ENCODE measurements around the gene ARID3C.

The ARID3C gene

GRCh38 chr9:34606190-34606589 is 22.7 kb downstream of the ARID3C start:
- no peak for DNase-seq (ENCODE audit: low read depth)
- TF ChIP-seq CTCF (conservative IDR thresholded peaks at IDR 0.05; ENCODE audit: low read depth, low read length), result no peak
- H3K4me3 ChIP-seq (ENCODE audit: low read depth, low read length), result no peak overlapping the region

GRCh38 chr9:34603610-34604231 is 25.1 kb downstream of the ARID3C start:
- peak; percentile 82 for DNase-seq (ENCODE audit: low read depth)
- peak; percentile 94 for TF ChIP-seq CTCF (conservative IDR thresholded peaks at IDR 0.05; ENCODE audit: low read depth, low read length)
- no peak overlapping the region for H3K4me3 ChIP-seq (ENCODE audit: low read depth, low read length)

- no peak for DNase-seq (ENCODE audit: low read depth)
- no peak for TF ChIP-seq CTCF (conservative IDR thresholded peaks at IDR 0.05; ENCODE audit: low read depth, low read length)
- H3K4me3 ChIP-seq (ENCODE audit: low read depth, low read length), result no peak overlapping the region
These were observed 26.8 kb downstream of the ARID3C start for GRCh38 chr9:34601937-34602573.

GRCh38 chr9:34600908-34601307 is 28.0 kb downstream of the ARID3C start:
- DNase-seq (ENCODE audit: low read depth), result no peak
- TF ChIP-seq CTCF (conservative IDR thresholded peaks at IDR 0.05; ENCODE audit: low read depth, low read length), result no peak
- H3K4me3 ChIP-seq (ENCODE audit: low read depth, low read length), result no peak overlapping the region

GRCh38 chr9:34599546-34599945 is 29.3 kb downstream of the ARID3C start:
- H3K4me3 ChIP-seq (ENCODE audit: low read depth, low read length), result no peak overlapping the region
- TF ChIP-seq CTCF (conservative IDR thresholded peaks at IDR 0.05; ENCODE audit: low read depth, low read length), result no peak
- no peak for DNase-seq (ENCODE audit: low read depth)

GRCh38 chr9:34594177-34594576 is 34.7 kb downstream of the ARID3C start:
- TF ChIP-seq CTCF (conservative IDR thresholded peaks at IDR 0.05; ENCODE audit: low read depth, low read length), result no peak
- H3K4me3 ChIP-seq (ENCODE audit: low read depth, low read length), result no peak overlapping the region
- DNase-seq (ENCODE audit: low read depth), result no peak

Data from choroid plexus epithelial cell (primary cell).